ENCODE data around the gene CMTM7.

- TF ChIP-seq CTCF (IDR thresholded peaks at IDR 0.05) (peak; percentile 59 to 80 (median 65)), POLR2A (IDR thresholded peaks at IDR 0.05) (no peak)
These were observed 16.7 kb upstream of the CMTM7 start for GRCh38 chr3:32374788-32375595.
